ENCODE results near the gene CNN3. TPM values are rescaled to one million over a fixed set of nuclear protein-coding genes. Genes with fewer than 3 reads are reported as not detected.

CNN3 gene
- total RNA-seq, 3 donors from 2014 or later, result 146 to 330 (median 195) TPM

DNA sequence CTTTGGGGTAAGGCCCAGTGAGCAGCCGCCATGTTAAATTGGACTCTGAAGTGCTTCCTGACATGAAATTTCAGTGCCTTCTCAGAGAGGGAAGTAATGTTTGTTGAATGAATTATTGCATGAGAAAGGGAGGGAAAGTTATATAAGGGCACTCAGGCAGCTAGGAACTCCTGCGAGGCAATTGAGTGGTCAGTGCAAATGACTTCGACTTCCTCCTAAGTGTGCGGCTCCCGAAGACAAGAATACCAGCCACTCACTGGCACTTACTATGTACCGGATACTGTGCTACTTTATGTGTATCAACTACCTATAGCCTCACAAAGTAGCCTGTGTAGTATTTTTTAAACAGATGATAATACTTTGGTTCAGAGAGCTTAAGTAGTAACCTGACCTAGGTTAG is 52.5 kb downstream of the CNN3 start:
- peak overlapping the region in 1 of 2 donors; percentile 64 for H3K27ac ChIP-seq
- no peaks in the 10 kb centered on the region for H3K36me3 ChIP-seq
- intact Hi-C loops (cut with DNase I; ENCODE audit: low total_unique reads), result no loop called here
- DNase-seq (ENCODE audit: low spot score in 2 of 2), result no peak
- no peak overlapping the region for H3K4me3 ChIP-seq
- no peaks in the 10 kb centered on the region for H3K4me1 ChIP-seq
- TF ChIP-seq, protein P1, sequence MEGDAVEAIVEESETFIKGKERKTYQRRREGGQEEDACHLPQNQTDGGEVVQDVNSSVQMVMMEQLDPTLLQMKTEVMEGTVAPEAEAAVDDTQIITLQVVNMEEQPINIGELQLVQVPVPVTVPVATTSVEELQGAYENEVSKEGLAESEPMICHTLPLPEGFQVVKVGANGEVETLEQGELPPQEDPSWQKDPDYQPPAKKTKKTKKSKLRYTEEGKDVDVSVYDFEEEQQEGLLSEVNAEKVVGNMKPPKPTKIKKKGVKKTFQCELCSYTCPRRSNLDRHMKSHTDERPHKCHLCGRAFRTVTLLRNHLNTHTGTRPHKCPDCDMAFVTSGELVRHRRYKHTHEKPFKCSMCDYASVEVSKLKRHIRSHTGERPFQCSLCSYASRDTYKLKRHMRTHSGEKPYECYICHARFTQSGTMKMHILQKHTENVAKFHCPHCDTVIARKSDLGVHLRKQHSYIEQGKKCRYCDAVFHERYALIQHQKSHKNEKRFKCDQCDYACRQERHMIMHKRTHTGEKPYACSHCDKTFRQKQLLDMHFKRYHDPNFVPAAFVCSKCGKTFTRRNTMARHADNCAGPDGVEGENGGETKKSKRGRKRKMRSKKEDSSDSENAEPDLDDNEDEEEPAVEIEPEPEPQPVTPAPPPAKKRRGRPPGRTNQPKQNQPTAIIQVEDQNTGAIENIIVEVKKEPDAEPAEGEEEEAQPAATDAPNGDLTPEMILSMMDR (IDR thresholded peaks at IDR 0.05), result no peak
- TF ChIP-seq POLR2AphosphoS5 (IDR thresholded peaks at IDR 0.05) (no peak), POLR2A (IDR thresholded peaks at IDR 0.05) (no peak)
- H3K9me3 ChIP-seq, result no peaks in the 10 kb centered on the region
- no peaks in the 10 kb centered on the region for H3K27me3 ChIP-seq

GRCh38 chr1:94873520-94874351 is 53.2 kb downstream of the CNN3 start:
- Histone ChIP-seq H3K9me3 (no peaks in the 10 kb centered on the region), H3K4me3 (no peak overlapping the region), H3K27ac (peak overlapping the region; percentile 14 to 21), H3K36me3 (no peaks in the 10 kb centered on the region), H3K4me1 (no peaks in the 10 kb centered on the region), H3K27me3 (no peaks in the 10 kb centered on the region)
- DNase-seq (ENCODE audit: low spot score in 2 of 2), result peak in 1 of 2 donors; percentile 42
- TF ChIP-seq POLR2AphosphoS5 (IDR thresholded peaks at IDR 0.05) (no peak), POLR2A (IDR thresholded peaks at IDR 0.05) (no peak)
- TF ChIP-seq, protein P1 (IDR thresholded peaks at IDR 0.05), result no peak
- intact Hi-C loops (cut with DNase I; ENCODE audit: low total_unique reads), result no loop called here

DNA sequence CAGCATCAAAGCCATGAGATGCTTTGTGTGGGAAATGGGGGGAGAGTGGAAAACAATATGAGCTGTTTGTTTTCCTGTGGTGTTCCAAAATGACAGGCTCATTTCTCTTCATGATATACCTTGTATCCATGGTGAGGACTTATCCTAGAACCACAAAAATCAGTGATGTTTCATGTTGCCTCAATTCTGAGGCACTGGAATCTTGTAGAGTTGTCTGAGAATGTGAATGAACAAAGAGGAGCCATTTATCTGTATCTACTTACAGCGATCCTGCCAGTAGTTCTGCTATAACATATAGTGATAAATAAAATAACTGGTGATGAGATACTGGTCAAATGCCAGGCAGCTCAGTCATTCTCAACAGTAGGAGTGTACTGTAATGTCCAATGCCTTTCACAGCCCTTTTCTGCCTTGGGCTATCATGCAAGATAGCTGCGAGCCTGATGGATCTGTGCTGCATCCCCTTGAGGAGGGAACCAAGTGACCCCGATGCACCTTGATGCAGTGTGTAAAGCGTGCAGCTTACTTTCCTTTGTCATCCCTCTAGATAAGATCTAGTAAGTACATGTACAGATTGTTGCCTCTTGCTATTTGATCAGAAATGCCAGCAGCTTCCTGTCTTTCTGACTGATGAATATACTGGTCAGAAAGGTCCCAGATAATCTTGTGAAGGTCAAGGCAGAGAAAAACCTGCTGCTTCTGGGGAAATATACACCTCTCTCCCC is 54.0 kb downstream of the CNN3 start:
- Histone ChIP-seq H3K4me1 (no peaks in the 10 kb centered on the region), H3K27ac (peak overlapping the region in 1 of 2 donors; percentile 14), H3K4me3 (no peak overlapping the region), H3K27me3 (no peaks in the 10 kb centered on the region), H3K36me3 (no peaks in the 10 kb centered on the region), H3K9me3 (no peaks in the 10 kb centered on the region)
- DNase-seq (ENCODE audit: low spot score in 2 of 2), result no peak
- TF ChIP-seq, protein P1 (IDR thresholded peaks at IDR 0.05), result no peak
- TF ChIP-seq POLR2AphosphoS5 (IDR thresholded peaks at IDR 0.05) (no peak), POLR2A (IDR thresholded peaks at IDR 0.05) (no peak)
- intact Hi-C loops (cut with DNase I; ENCODE audit: low total_unique reads), result no loop called here

- H3K4me1 ChIP-seq, result no peaks in the 10 kb centered on the region
- no peak overlapping the region for H3K4me3 ChIP-seq
- DNase-seq (ENCODE audit: low spot score in 2 of 2), result no peak
- H3K9me3 ChIP-seq, result no peaks in the 10 kb centered on the region
- TF ChIP-seq POLR2A (IDR thresholded peaks at IDR 0.05), result no peak
- TF ChIP-seq, protein P1 (IDR thresholded peaks at IDR 0.05), result no peak
- TF ChIP-seq POLR2AphosphoS5 (IDR thresholded peaks at IDR 0.05), result no peak
- H3K27me3 ChIP-seq, result no peaks in the 10 kb centered on the region
- intact Hi-C loops (cut with DNase I; ENCODE audit: low total_unique reads), result no loop called here
- H3K36me3 ChIP-seq, result no peaks in the 10 kb centered on the region
- no peak overlapping the region for H3K27ac ChIP-seq
Observed at GRCh38 chr1:94871031-94871430, 55.9 kb downstream of the CNN3 start.

Data from breast epithelium (tissue), 4 donors.